OCI-LY3 (cell line): ENCODE measurements around the gene PKP1.

Experiments used
- H2AFZ ChIP-seq: fragments of 200-600, 300-600 bp; shearing (Covaris generic); 2 replicates; pipeline ENCODE4 v1.6.0; 2014; ENCODE audit warnings: antibody characterized with exemption, low read depth, low read length
- H3K27ac ChIP-seq: fragments of 200-600, 300-600 bp; sonication (generic); 2 replicates; pipeline ENCODE4 v1.5.1; 2014; ENCODE audit warnings: mild to moderate bottlenecking, low read length, moderate library complexity, mixed read lengths
- H3K27me3 ChIP-seq: fragments of 200-600, 300-600 bp; sonication (generic); 2 replicates; pipeline ENCODE4 v1.6.1; 2014; ENCODE audit warnings: low read depth, low read length, mixed read lengths
- H3K36me3 ChIP-seq: fragments of 200-600, 300-600 bp; sonication (generic); replicated peaks from 2 replicates; pipeline ENCODE3; 2014; ENCODE audit warnings: low read depth, low read length, mixed read lengths
- H3K4me1 ChIP-seq: fragments of 300-600, 200-600 bp; sonication (generic); 2 replicates; pipeline ENCODE4 v1.6.1; 2014; ENCODE audit warnings: low read length, mixed read lengths
- H3K4me2 ChIP-seq: fragments of 200-600, 300-600 bp; sonication (generic); 2 replicates; pipeline ENCODE4 v1.6.1; 2014; ENCODE audit warnings: low read length, mixed read lengths
- H3K4me3 ChIP-seq: fragments of 300-600, 200-600 bp; sonication (generic); 2 replicates; pipeline ENCODE4 v1.5.1; 2014; ENCODE audit warnings: antibody characterized with exemption, mild to moderate bottlenecking, low read length, moderate library complexity
- H3K79me2 ChIP-seq: fragments of 300-600, 200-600 bp; shearing (Covaris generic); 2 replicates; pipeline ENCODE4 v1.6.1; 2014; ENCODE audit warnings: mild to moderate bottlenecking, low read length, mixed read lengths
- H3K9ac ChIP-seq: fragments of 300-600, 200-600 bp; shearing (Covaris generic); 2 replicates; pipeline ENCODE4 v1.6.0; 2014; ENCODE audit warnings: mild to moderate bottlenecking, low read length, moderate library complexity
- H3K9me3 ChIP-seq: fragments of 200-600, 300-600 bp; shearing (Covaris generic); 2 replicates; pipeline ENCODE4 v1.6.1; 2014; ENCODE audit warnings: low read length, mixed read lengths; ENCODE audit not compliant: insufficient read depth
- H4K20me1 ChIP-seq: fragments of 200-600, 300-600 bp; sonication (generic); 2 replicates; pipeline ENCODE4 v1.6.1; 2016; ENCODE audit warnings: low read length, mixed read lengths; ENCODE audit not compliant: insufficient read depth
- EZH2phosphoT487 ChIP-seq: fragments of 200-600 bp; shearing (Covaris generic); IDR thresholded peaks from 2 replicates; pipeline ENCODE4 v1.6.1; 2018; ENCODE audit warnings: antibody characterized with exemption, mixed run types, low read depth
- TF ChIP-seq, protein P1 (sequence below): fragments of 200-600, 300-600 bp; sonication (generic); IDR thresholded peaks from 2 replicates; pipeline ENCODE4 v1.5.1; 2014; ENCODE audit warnings: antibody characterized with exemption, low read length, low read depth

The PKP1 gene

DNA sequence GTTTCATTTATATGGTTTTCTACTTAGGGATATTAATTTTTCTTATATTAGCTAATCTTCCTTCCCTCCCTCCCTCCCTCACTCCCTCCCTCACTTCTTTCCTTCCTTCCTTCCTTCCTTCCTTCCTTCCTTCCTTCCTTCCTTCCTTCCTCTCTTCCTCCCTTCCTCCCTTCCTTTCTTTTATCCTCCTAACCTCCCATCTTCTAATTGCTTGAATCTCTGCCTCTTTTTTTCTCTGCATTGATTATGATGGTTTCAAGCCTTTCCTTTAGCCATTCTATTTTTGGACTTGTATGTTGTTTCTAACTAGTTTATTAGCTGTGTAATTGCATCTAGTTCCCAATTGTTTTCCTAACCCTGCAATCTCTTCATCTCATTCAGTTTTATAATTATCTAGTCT lies 17.0 kb upstream of the PKP1 start:
- Histone ChIP-seq H3K9ac (no peak overlapping the region), H3K79me2 (no peaks in the 10 kb centered on the region), H3K4me2 (no peak overlapping the region), H3K4me1 (no peaks in the 10 kb centered on the region), H3K36me3 (no peaks in the 10 kb centered on the region), H2AFZ (no peak overlapping the region), H4K20me1 (no peaks in the 10 kb centered on the region), H3K27me3 (peaks cover 63% of the 10 kb centered on the region), H3K9me3 (no peaks in the 10 kb centered on the region), H3K4me3 (no peak overlapping the region), H3K27ac (no peak overlapping the region)
- TF ChIP-seq, protein P1, sequence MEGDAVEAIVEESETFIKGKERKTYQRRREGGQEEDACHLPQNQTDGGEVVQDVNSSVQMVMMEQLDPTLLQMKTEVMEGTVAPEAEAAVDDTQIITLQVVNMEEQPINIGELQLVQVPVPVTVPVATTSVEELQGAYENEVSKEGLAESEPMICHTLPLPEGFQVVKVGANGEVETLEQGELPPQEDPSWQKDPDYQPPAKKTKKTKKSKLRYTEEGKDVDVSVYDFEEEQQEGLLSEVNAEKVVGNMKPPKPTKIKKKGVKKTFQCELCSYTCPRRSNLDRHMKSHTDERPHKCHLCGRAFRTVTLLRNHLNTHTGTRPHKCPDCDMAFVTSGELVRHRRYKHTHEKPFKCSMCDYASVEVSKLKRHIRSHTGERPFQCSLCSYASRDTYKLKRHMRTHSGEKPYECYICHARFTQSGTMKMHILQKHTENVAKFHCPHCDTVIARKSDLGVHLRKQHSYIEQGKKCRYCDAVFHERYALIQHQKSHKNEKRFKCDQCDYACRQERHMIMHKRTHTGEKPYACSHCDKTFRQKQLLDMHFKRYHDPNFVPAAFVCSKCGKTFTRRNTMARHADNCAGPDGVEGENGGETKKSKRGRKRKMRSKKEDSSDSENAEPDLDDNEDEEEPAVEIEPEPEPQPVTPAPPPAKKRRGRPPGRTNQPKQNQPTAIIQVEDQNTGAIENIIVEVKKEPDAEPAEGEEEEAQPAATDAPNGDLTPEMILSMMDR, result no peak
- no peak for TF ChIP-seq EZH2phosphoT487

DNA sequence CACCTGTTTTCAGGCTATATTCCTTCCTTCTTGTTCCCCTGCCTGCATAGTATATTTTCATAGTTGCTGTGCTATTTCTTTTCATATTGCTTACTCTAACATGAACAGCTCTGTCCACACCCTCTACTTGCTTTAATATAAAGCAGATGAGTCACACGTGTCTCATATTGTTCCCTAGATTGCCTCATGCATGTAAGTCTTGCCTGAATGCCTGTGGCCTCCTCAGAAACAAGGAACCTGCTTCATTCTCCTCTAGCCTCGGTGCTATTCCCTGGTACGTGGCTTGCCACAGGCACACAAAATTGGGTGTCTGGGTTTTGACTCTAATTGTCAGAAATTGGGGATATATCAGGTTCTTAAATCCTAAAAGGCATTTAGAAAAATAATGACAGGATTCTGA lies 16.5 kb upstream of the PKP1 start:
- Histone ChIP-seq H3K27ac (no peak overlapping the region), H3K9me3 (no peaks in the 10 kb centered on the region), H3K79me2 (no peaks in the 10 kb centered on the region), H2AFZ (no peak overlapping the region), H3K9ac (no peak overlapping the region), H3K27me3 (peaks cover 68% of the 10 kb centered on the region), H3K36me3 (no peaks in the 10 kb centered on the region), H3K4me3 (no peak overlapping the region), H4K20me1 (no peaks in the 10 kb centered on the region), H3K4me1 (no peaks in the 10 kb centered on the region), H3K4me2 (no peak overlapping the region)
- TF ChIP-seq EZH2phosphoT487, result no peak
- TF ChIP-seq, protein P1, result no peak

DNA sequence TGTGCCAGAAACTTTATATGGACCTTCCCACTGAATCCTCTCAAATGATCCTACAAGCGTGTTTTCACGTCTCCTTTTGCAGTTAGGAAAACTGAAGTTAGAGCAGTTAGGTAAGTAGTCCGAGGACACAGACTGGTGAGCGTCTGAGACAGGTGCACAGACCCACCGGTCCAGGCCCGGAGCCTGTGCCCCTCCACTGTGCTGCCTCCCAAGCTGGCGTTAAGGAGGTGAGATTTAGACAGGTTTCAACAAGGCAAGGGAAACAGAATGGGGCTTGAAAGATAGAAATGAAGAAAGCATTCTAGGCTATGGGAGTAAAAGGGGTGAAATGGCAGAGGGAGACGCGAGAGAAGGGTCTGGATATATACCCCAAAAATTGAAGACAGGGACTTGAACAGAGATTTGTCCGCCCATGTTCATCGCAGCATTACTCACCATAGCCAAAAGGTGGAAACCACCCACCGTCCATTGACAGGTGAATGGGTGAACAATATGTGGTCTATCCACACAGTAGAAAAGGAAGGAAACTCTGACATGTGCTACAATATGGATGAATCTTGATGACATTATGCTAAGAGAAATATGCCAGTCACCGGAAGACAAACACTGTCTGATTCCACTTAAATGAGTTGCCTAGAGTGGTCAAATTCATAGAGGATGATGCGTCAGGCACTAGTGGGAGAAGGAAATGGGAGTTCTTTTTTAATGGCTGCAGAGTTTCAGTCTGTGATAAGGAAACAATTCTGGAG lies 15.7 kb upstream of the PKP1 start:
- H3K27me3 ChIP-seq, result peaks cover 74% of the 10 kb centered on the region
- no peaks in the 10 kb centered on the region for H3K4me1 ChIP-seq
- H3K9ac ChIP-seq, result no peak overlapping the region
- no peak overlapping the region for H3K4me3 ChIP-seq
- H3K27ac ChIP-seq, result no peak overlapping the region
- H3K36me3 ChIP-seq, result no peaks in the 10 kb centered on the region
- no peaks in the 10 kb centered on the region for H4K20me1 ChIP-seq
- H3K79me2 ChIP-seq, result no peaks in the 10 kb centered on the region
- H2AFZ ChIP-seq, result no peak overlapping the region
- no peak overlapping the region for H3K4me2 ChIP-seq
- H3K9me3 ChIP-seq, result no peaks in the 10 kb centered on the region
- TF ChIP-seq, protein P1, result no peak
- no peak for TF ChIP-seq EZH2phosphoT487

DNA sequence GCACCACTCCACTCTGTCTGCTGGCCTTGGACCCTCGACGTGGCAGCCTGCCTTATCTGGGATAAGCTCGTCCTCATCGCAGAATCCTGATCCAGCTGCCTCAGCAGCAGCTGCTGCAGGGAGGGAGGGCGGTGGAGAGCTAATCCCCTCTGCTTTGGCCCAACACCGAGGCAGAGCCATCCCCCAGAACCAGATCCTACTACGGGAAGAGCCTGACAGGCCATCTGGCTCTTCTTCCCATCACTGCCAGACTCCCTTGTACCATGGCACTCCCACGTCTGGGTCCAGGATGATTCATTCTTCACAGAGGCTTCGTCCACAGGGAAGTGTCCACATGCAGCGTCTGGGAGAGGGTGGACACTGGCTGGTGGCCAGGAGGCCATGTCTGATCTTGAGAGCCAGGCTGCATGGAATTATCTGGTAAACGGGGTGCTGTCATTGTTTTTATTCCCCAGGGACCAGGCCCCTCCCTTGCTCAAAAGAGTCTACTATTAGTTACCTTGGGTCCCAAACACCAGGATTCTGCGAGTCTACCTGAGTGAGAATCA lies 14.6 kb upstream of the PKP1 start:
- Histone ChIP-seq H3K27ac (no peak overlapping the region), H3K27me3 (peaks cover 74% of the 10 kb centered on the region), H3K4me3 (no peak overlapping the region), H4K20me1 (no peaks in the 10 kb centered on the region), H3K4me1 (no peaks in the 10 kb centered on the region), H3K9ac (no peak overlapping the region), H3K4me2 (no peak overlapping the region), H3K9me3 (no peaks in the 10 kb centered on the region), H3K36me3 (no peaks in the 10 kb centered on the region), H2AFZ (no peak overlapping the region), H3K79me2 (no peaks in the 10 kb centered on the region)
- TF ChIP-seq EZH2phosphoT487, result no peak
- TF ChIP-seq, protein P1, result no peak
